Neural cell (in vitro differentiated cells): Measurements from ENCODE around the gene USP22. TPM values are rescaled to one million over a fixed set of nuclear protein-coding genes. Genes with fewer than 3 reads are reported as not detected.

Source experiments
- H2AFZ ChIP-seq: fragments of 200-600, 300-800 bp; sonication (generic), shearing (Covaris generic); 2 replicates; pipeline ENCODE4 v1.6.0; 2014; ENCODE audit warnings: low read depth, mild to moderate bottlenecking, antibody characterized with exemption, low read length, moderate library complexity
- H3F3A ChIP-seq: fragments of 200-600 bp; shearing (Covaris generic); 2 replicates; pipeline ENCODE4 v1.6.1; 2016; ENCODE audit warnings: mild to moderate bottlenecking, moderate library complexity, mixed read lengths, antibody characterized with exemption, low read length; ENCODE audit not compliant: insufficient read depth, poor library complexity, severe bottlenecking
- H3K27ac ChIP-seq: fragments of 200-600, 300-800 bp; sonication (generic), shearing (Covaris generic); 2 replicates; pipeline ENCODE4 v1.5.1; 2014; ENCODE audit warnings: mild to moderate bottlenecking, low read length, moderate library complexity
- H3K27me3 ChIP-seq: fragments of 300-800, 200-600 bp; sonication (generic), shearing (Covaris generic); 2 replicates; pipeline ENCODE4 v1.6.0; 2014; ENCODE audit warnings: mild to moderate bottlenecking, low read depth, low read length, moderate library complexity; ENCODE audit not compliant: insufficient read depth
- H3K36me3 ChIP-seq: fragments of 300-800, 200-600 bp; sonication (generic), shearing (Covaris generic); 2 replicates; pipeline ENCODE4 v1.5.1; 2014; ENCODE audit warnings: mild to moderate bottlenecking, antibody characterized with exemption, low read length, moderate library complexity; ENCODE audit not compliant: insufficient read depth
- H3K4me2 ChIP-seq: fragments of 300-800, 200-600 bp; sonication (generic), shearing (Covaris generic); 2 replicates; pipeline ENCODE4 v1.6.0; 2014; ENCODE audit warnings: mild to moderate bottlenecking, low read length
- H3K4me3 ChIP-seq: fragments of 300-800, 200-600 bp; sonication (generic), shearing (Covaris generic); 2 replicates; pipeline ENCODE4 v1.5.1; 2014; ENCODE audit warnings: mild to moderate bottlenecking, low read length, moderate library complexity
- H3K79me2 ChIP-seq: fragments of 200-600 bp; shearing (Covaris generic); replicated peaks from 2 replicates; pipeline ENCODE4 v1.6.0; 2014; ENCODE audit warnings: mild to moderate bottlenecking, low read length, moderate library complexity; ENCODE audit not compliant: insufficient read depth
- H3K9ac ChIP-seq: fragments of 300-800, 200-600 bp; sonication (generic), shearing (Covaris generic); 2 replicates; pipeline ENCODE4 v1.6.1; 2016; ENCODE audit warnings: mild to moderate bottlenecking, low read length, mixed read lengths
- H3K9me2 ChIP-seq: fragments of 200-600 bp; shearing (Covaris generic); 2 replicates; pipeline ENCODE4 v1.6.1; 2016; ENCODE audit warnings: mild to moderate bottlenecking, low read length, mixed read lengths; ENCODE audit not compliant: insufficient read depth
- H3K9me3 ChIP-seq: fragments of 200-600, 300-800 bp; sonication (generic), shearing (Covaris generic); 2 replicates; pipeline ENCODE4 v1.6.1; 2016; ENCODE audit warnings: mild to moderate bottlenecking, mixed run types, low read length, moderate library complexity, mixed read lengths
- H4K20me1 ChIP-seq: fragments of 200-600 bp; shearing (Covaris generic); 2 replicates; pipeline ENCODE4 v1.6.1; 2016; ENCODE audit warnings: mild to moderate bottlenecking, mixed run types; ENCODE audit not compliant: insufficient read depth
- EP300 ChIP-seq: fragments of 450-650 bp; conservative IDR thresholded peaks from 2 replicates; pipeline ENCODE4 v1.6.1; 2014; ENCODE audit warnings: antibody characterized with exemption, mild to moderate bottlenecking, moderate library complexity; ENCODE audit not compliant: poor library complexity, severe bottlenecking
- EZH2 ChIP-seq: fragments of 200-600, 300-800 bp; shearing (Covaris generic), sonication (generic); IDR thresholded peaks from 2 replicates; pipeline ENCODE4 v1.6.1; 2014; ENCODE audit warnings: antibody characterized with exemption, low read length, borderline replicate concordance, mild to moderate bottlenecking; ENCODE audit not compliant: insufficient read depth, poor library complexity, severe bottlenecking
- MXI1 ChIP-seq: fragments of 450-650 bp; conservative IDR thresholded peaks from 2 replicates; pipeline ENCODE4 v1.6.1; 2014; ENCODE audit warnings: antibody characterized with exemption, mild to moderate bottlenecking; ENCODE audit not compliant: poor library complexity, severe bottlenecking
- POLR2AphosphoS5 ChIP-seq: IDR thresholded peaks from 2 replicates; pipeline ENCODE4 v1.6.1; 2012
- RAD21 ChIP-seq: fragments of 450-650 bp; conservative IDR thresholded peaks from 2 replicates; pipeline ENCODE4 v1.6.1; 2014; ENCODE audit warnings: antibody characterized with exemption, mild to moderate bottlenecking, moderate library complexity
- SMC3 ChIP-seq: fragments of 450-650 bp; conservative IDR thresholded peaks from 2 replicates; pipeline ENCODE4 v1.6.1; 2014; ENCODE audit warnings: antibody characterized with exemption, mild to moderate bottlenecking, moderate library complexity; ENCODE audit not compliant: poor library complexity
- TAF1 ChIP-seq: IDR thresholded peaks from 2 replicates; pipeline ENCODE4 v1.6.1; 2012; ENCODE audit warnings: low read depth
- polyA plus RNA-seq: library from polyadenylated mRNA; depleted of rRNA; stranded (reverse); fragments of >200 nt; gene quantifications from 2 replicates; pipeline ENCODE4 v1.2.3, GENCODE V29; 2014
- TF ChIP-seq, protein P1 (sequence below): fragments of 450-650 bp; IDR thresholded peaks from 2 replicates; pipeline ENCODE4 v1.5.1; 2014; ENCODE audit warnings: antibody characterized with exemption, mild to moderate bottlenecking, moderate library complexity; ENCODE audit not compliant: poor library complexity, severe bottlenecking
- TF ChIP-seq, protein P2 (sequence below): IDR thresholded peaks from 2 replicates; pipeline ENCODE4 v1.6.1; 2012; ENCODE audit warnings: borderline replicate concordance

USP22 gene
- polyA plus RNA-seq, 1 donor from 2014 or later: 269 TPM

DNA sequence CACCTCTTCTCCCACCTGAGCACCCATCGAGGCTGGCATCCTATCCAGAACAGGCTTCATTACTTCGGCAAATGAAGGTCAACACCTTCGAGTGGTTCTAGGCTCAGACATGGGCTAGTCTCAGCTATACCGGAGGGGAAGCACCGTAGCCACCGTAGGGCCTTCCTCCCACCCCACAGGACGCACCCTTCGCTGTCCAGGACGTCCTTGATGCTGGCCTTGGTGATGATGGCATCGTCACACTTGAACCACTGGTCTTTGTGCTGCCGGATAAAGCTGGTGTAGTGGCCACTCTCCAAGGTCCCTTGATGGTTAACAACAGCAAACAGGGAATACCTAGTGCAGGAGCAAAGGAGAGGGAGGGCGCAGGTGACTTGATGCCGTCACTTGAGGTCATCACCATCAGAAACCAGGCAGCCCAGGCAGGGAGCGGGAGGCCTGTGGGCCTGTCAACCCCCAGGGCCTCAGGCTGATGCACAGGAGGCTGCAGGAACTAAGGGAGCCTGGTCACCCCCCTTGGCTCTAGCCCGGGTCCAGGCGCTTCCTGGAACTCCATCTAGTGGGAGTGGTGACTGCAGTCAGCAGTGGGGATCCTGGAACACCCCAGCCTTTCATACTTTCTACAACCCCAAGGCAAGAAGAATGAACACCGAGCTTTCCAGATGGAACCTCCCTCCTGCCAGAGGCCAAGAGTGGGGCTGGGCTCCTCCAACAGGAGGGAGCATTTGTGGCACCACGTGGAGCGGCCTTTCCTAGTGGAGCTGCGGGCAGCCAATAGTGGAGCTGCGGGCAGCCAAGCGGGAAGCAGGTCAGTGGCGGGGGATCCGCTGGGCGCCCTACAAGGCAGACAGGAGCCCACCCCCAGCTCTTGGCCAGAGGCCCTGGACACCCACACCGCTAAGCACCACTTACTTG, 38.5 kb downstream of the USP22 start:
- Histone ChIP-seq H3K27ac (no peak overlapping the region), H3K4me2 (no peak overlapping the region), H4K20me1 (peaks cover 34% of the 10 kb centered on the region), H3K9me3 (no peaks in the 10 kb centered on the region), H3K36me3 (peaks cover 32% of the 10 kb centered on the region), H3K4me3 (no peak overlapping the region), H3K27me3 (no peaks in the 10 kb centered on the region), H2AFZ (no peak overlapping the region), H3F3A (no peaks in the 10 kb centered on the region), H3K9ac (no peak overlapping the region), H3K9me2 (no peaks in the 10 kb centered on the region), H3K79me2 (peaks cover 11% of the 10 kb centered on the region)
- TF ChIP-seq POLR2AphosphoS5: peak; percentile 34
- no peak for TF ChIP-seq EP300

DNA sequence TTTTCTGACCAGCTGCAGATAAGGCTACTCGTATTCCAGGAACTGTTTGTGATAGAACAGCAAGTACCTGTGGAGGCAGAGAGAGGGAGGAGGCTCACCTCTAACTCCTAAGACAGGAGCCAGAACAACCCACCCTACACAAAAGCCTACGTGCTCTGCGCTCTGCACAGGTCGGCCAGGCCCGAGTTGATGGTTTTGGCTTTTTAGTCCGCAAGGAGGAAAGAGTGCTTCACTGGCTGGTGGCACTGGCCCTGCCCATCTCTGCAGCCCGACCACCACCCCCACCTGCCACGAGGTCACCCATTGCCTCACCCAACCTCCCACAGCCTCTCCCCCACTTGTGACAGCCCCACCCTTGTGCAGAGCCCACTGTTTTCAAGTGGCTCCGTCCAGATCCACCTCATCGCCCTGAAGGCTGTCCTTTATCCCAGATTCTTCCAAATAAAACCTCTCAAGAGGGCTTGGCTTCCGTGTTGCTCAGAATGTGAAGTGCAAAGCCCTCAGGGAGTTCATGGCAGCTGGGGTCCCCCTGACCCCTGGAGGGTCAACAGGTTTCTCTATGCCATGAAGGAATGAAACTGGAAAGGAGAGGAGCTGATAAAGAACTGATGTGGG, 39.7 kb downstream of the USP22 start:
- Histone ChIP-seq H3K4me2 (no peak overlapping the region), H3K36me3 (peaks cover 32% of the 10 kb centered on the region), H3F3A (no peaks in the 10 kb centered on the region), H3K4me3 (no peak overlapping the region), H4K20me1 (peaks cover 45% of the 10 kb centered on the region), H3K9me2 (no peaks in the 10 kb centered on the region), H3K27me3 (no peaks in the 10 kb centered on the region), H3K27ac (no peak overlapping the region), H3K9me3 (no peaks in the 10 kb centered on the region), H2AFZ (no peak overlapping the region), H3K79me2 (peaks cover 13% of the 10 kb centered on the region), H3K9ac (no peak overlapping the region)
- TF ChIP-seq EP300 (no peak), TAF1 (no peak), MXI1 (no peak), SMC3 (no peak), RAD21 (no peak), EZH2 (no peak), POLR2AphosphoS5 (no peak)
- TF ChIP-seq, protein P1, sequence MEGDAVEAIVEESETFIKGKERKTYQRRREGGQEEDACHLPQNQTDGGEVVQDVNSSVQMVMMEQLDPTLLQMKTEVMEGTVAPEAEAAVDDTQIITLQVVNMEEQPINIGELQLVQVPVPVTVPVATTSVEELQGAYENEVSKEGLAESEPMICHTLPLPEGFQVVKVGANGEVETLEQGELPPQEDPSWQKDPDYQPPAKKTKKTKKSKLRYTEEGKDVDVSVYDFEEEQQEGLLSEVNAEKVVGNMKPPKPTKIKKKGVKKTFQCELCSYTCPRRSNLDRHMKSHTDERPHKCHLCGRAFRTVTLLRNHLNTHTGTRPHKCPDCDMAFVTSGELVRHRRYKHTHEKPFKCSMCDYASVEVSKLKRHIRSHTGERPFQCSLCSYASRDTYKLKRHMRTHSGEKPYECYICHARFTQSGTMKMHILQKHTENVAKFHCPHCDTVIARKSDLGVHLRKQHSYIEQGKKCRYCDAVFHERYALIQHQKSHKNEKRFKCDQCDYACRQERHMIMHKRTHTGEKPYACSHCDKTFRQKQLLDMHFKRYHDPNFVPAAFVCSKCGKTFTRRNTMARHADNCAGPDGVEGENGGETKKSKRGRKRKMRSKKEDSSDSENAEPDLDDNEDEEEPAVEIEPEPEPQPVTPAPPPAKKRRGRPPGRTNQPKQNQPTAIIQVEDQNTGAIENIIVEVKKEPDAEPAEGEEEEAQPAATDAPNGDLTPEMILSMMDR: no peak
- TF ChIP-seq, protein P2, sequence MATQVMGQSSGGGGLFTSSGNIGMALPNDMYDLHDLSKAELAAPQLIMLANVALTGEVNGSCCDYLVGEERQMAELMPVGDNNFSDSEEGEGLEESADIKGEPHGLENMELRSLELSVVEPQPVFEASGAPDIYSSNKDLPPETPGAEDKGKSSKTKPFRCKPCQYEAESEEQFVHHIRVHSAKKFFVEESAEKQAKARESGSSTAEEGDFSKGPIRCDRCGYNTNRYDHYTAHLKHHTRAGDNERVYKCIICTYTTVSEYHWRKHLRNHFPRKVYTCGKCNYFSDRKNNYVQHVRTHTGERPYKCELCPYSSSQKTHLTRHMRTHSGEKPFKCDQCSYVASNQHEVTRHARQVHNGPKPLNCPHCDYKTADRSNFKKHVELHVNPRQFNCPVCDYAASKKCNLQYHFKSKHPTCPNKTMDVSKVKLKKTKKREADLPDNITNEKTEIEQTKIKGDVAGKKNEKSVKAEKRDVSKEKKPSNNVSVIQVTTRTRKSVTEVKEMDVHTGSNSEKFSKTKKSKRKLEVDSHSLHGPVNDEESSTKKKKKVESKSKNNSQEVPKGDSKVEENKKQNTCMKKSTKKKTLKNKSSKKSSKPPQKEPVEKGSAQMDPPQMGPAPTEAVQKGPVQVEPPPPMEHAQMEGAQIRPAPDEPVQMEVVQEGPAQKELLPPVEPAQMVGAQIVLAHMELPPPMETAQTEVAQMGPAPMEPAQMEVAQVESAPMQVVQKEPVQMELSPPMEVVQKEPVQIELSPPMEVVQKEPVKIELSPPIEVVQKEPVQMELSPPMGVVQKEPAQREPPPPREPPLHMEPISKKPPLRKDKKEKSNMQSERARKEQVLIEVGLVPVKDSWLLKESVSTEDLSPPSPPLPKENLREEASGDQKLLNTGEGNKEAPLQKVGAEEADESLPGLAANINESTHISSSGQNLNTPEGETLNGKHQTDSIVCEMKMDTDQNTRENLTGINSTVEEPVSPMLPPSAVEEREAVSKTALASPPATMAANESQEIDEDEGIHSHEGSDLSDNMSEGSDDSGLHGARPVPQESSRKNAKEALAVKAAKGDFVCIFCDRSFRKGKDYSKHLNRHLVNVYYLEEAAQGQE: no peak
